Fibroblast of peridontal ligament (primary cell): ENCODE results near the gene RPL18.
A peak's percentile ranks its signal among the peaks of the same experiment; 100 is the strongest.
"Not testable (repeated sequence)": the region's sequence is repeated elsewhere in the genome, so short reads cannot be mapped to it uniquely, and the experiment has no call there.

ENCODE experiments used
- DNase-seq: peaks from one replicate; pipeline ENCODE4 v3.0.0-alpha.2; 2010; ENCODE audit errors: extremely low read depth

The RPL18 gene

GRCh38 chr19:48618916-48619691, at the start of gene RPL18, which contains the start of gene SPHK2:
Gene RPL18, minus strand, starts transcription at chr19:48619178. Its CDS starts 35 bp downstream, at chr19:48619143.
Gene SPHK2, plus strand, starts transcription at chr19:48619506. Its CDS starts 1,009 bp downstream, at chr19:48620515.
- peak; percentile 100 for DNase-seq

DNA sequence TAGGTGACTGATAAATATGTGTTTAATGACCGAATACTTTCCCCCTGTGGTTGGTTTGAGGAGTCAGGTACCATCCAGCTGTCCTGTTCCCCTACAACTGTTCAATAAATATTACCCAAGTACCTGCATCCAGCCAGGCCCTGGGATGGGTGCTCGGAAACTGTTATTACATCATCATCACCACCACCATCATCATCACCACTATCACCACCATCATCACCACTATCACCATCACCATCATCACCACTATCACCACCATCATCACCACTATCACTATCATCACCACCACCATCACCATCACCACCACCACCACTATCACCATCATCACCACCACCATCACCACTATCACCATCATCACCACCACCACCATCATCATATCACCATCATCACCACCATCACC, 49.8 kb upstream of the RPL18 start:
- no peak for DNase-seq

GRCh38 chr19:48668332-48668731, 49.4 kb upstream of the RPL18 start:
- DNase-seq: no peak

GRCh38 chr19:48665786-48666185, 46.8 kb upstream of the RPL18 start:
- no peak for DNase-seq

DNA sequence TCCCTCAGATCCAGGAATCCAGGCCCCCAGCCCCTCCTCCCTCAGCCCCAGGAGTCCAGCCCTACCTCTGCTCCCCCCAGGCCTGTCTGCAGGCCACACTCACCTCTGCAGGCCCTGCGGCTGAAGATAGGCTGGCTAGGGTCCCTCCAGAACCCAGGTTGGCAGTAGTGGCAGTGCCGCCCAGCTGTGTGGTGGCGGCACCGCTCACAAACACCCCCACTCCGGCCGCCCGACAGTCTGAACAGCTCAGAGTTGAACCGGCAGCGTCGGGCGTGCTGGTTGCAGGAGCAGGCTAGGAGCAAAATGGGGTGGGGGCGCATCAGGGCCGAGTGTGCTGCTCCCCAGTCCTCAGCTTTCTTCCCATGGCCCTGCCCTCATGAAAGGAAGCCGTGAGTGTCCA, 45.5 kb upstream of the RPL18 start:
- no peak for DNase-seq

DNA sequence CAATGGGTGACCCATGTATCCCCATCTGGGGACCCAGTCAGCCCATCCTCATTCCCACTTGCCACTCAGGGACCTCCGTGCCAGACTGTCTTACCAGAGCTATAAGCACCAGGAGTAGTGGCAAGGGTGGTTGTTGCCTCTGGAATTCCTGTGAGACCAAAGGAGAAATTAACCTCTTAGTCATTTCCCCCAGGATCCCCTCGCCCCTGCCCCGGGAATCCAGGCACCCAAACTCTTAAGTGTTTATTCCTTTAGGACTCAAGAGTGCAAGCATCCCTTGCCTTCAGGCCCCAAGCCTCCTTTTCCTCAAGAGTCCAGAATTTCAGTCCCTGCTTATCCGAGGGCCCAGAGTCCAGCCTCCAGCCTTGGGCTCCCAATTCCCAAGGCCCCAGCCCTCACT, 44.7 kb upstream of the RPL18 start:
- DNase-seq: no peak

GRCh38 chr19:48661711-48662090, 42.7 kb upstream of the RPL18 start:
- DNase-seq: no peak

- peak; percentile 90 for DNase-seq
Observed at GRCh38 chr19:48660852-48661710, 42.1 kb upstream of the RPL18 start.

GRCh38 chr19:48659768-48660167, 40.8 kb upstream of the RPL18 start:
- DNase-seq: no peak

DNA sequence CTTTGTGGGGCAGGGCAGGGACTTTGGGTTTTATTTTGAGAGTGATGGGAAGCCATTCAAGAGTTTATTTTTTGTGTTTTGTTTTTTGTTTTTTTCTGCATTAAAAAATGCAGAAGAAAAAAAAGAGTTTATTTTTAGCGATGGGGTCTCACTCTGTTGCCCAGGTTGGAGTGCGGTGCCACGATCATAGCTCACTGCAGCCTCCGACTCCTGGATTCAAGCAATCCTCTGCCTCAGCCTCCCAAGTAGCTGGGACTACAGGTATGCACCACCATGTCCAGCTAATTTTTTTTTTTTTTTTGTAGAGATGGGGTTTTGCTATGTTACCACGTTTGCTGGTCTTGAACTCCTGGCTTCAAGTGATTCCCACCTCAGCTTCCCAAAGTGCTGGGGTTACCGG, 39.5 kb upstream of the RPL18 start:
- no peak for DNase-seq

- not testable (repeated sequence) for DNase-seq
Observed at GRCh38 chr19:48657828-48658227, 38.9 kb upstream of the RPL18 start.

DNA sequence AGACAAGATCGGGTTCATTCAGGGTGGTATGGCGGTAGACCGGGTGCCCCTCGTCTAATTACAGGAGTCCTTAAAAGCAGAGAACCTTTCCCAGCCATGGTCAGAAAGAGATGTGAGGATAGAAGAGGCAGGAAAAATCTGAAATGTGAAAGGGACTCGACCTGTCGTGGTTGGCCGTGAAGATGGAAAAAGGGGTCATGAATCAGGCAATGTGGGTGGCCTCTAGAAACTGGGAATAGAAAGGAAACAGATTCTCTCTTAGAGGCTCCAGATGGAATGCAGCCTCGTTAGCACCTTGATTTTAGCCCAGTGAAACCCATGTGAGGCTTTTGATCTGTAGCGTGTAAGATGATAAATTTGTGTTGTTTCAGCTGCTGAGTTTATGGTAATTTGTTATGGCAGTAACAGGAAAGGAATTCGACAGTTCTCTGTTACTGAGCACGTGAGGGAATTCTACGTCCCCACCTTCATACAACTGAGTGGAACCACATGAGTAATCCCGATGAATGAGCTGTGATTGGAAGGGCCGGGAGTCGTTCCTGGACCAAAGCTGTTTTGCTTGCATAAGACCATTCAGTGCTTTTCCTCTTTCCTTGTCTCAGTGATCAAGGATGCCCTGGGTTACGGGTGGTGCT, 38.0 kb upstream of the RPL18 start:
- peak; percentile 89 for DNase-seq

DNA sequence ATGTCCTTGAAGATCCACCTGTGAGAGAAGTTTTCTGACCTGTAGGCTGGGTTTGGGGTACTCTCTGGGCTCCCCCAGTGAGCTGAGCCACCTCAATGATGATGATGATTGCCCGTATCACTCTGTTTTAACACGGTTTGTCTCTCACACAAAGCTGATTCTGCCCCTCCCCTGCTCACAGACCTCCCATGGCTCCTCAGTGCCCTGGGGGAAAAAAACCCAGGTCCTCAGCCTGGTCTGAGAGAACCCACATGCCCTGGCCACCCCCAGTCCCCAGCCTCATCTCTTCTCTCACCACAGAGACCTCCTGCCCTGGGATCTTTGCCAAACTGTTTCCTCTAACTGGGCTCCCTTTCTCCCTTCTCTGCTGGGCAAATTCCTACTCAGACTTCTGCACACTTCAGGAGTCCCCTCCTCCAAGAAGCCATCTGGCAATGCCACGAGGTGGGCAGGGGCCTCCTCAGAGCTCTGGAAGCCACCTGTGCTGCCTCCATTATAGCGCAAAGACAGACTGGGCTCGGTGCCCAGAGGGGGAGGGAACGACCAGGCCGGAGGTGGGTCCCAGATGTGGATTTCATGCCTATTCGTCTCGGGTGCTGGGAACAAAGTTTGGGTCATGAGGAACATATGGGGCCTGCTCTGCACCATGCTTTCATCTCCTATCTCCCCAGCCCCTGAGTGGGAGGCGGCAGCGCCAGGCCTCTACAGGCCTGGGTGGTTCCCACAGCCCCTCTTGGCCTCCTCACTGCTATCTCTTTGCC, 35.5 kb upstream of the RPL18 start:
- DNase-seq: no peak

DNA sequence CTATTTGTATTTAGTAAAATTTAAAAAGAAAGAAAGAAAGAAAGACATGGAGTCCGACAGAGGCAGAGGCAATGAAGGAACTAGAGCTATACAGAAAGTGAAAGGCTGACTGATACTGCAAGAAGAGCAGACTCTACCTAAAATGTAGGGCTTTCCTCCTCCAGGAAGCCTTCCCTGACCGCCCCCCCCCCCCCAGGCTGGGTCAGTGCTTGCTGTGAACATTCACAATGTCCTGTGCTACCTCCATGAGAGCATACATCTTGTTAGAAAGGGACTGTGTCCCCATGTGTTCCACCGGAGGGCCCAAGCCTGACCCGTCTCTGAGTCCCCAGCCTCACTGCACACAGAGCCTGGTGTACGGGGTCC, 32.7 kb upstream of the RPL18 start:
- no peak for DNase-seq

GRCh38 chr19:48650974-48651682, 32.1 kb upstream of the RPL18 start:
- no peak for DNase-seq

GRCh38 chr19:48648134-48648533, 29.2 kb upstream of the RPL18 start:
- DNase-seq: no peak

DNA sequence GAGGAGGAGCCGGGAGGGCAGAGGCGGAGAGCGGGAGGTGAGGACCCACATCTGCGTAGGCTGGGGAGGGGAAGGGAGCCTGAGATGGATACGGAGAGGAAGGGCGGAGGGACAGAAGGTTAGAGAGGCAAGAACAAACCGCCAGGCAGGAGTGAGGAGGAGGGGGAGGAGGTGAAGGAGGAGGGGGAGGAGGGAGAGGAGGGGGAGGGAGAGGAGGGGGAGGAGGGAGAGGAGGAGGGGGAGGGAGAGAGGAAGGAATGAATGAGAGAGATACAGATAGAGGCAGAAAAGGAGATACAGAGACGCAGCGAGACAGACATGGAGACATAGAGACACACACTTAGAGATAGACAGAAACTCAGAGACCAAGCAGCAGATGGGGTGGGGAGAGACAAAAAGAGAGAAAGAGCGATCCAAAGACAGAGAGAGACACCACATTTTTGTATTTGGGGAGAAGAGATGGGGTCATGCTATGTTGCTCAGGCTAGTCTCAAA, 27.8 kb upstream of the RPL18 start:
- no peak for DNase-seq

DNA sequence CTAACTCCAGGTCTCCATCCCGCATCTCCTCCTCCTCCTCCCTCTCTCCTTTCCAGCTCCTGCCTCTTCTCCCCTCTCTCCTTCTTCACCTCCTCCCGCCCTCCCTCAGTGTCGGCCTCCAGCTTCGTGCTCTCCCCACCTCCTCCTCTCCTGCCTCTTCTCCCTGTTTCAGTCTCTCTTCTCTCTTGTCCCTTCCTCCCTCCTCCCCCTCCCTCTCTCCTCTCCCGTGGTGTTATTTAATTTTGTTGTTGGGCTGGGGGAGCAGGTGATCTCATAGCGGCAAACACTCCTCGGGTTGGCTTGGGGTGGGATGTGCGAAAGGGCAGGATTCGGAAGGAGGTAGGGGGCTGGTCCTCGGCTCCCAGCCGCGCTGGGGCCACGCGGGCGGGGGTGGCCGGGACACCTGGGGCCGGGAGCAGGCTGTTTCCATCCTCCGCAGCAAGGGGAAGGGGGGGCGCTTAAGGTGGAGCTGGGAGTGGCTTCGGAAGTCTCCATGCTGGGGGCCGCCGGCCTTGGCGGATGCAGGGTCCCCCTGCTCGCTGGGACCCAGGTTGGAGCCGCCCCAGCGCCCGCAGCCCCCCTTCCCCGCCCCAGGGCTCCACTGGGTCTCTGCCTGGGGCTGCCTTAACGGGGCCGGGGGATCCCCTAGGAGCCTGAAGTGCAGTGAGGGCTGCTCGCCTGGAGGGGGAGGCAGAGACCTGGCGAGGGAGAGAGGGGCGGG, 27.2 kb upstream of the RPL18 start, which contains the start of gene CA11:
TSS of gene CA11 (minus strand) at position 187 of the 721 bp plus-strand sequence. CDS start 555 bp downstream, outside the sequence.
- peak; percentile 63 for DNase-seq

GRCh38 chr19:48645620-48646000, 26.6 kb upstream of the RPL18 start:
- no peak for DNase-seq
